H1 (cell line): Measurements from ENCODE around the gene HSPBAP1. TPM values are rescaled to one million over a fixed set of nuclear protein-coding genes. Genes with fewer than 3 reads are reported as not detected.

ENCODE experiments used
- RNF2 ChIP-seq: fragments of 200-900, 300-1000 bp; sonication (generic); IDR thresholded peaks from 2 replicates; pipeline ENCODE4 v1.7.1; 2016; ENCODE audit warnings: borderline replicate concordance, low read depth, mild to moderate bottlenecking, antibody characterized with exemption, low read length; ENCODE audit not compliant: poor library complexity, severe bottlenecking; ENCODE audit errors: missing control alignments
- YY1 ChIP-seq: IDR thresholded peaks from 2 replicates; pipeline ENCODE4 v1.6.1; 2011; ENCODE audit warnings: low read depth, mild to moderate bottlenecking, low read length
- polyA plus RNA-seq, 7 experiments: library from polyadenylated mRNA; depleted of rRNA in 3 of 7; stranded (reverse) in 5 of 7; unstranded in 2 of 7; fragments of >200 nt in 5 of 7; fragments of 200-250 nt in 2 of 7; gene quantifications; 1 replicate in 5 of 7; 2 replicates in 1 of 7; 4 replicates in 1 of 7; pipeline versions ENCODE4 v1.2.1 to v1.2.3, GENCODE V29; 2011 to 2013; ENCODE audit warnings: missing spikeins in 2 of 7, mixed read lengths in 2 of 7
- total RNA-seq: library from RNA; stranded (reverse); fragmentation: NEBNext Ultra II Directional; extraction: Animal tissue kit (Norgen Biotek cat#: 25700); gene quantifications from 2 replicates; pipeline ENCODE4 v1.2.1, GENCODE V29; 2021

HSPBAP1 gene
- total and polyA plus RNA-seq, 2 of the 8 experiments (the other 6 are each of a cell fraction or from before 2014, with no cell fraction given), result 7.5 to 8.3 TPM

DNA sequence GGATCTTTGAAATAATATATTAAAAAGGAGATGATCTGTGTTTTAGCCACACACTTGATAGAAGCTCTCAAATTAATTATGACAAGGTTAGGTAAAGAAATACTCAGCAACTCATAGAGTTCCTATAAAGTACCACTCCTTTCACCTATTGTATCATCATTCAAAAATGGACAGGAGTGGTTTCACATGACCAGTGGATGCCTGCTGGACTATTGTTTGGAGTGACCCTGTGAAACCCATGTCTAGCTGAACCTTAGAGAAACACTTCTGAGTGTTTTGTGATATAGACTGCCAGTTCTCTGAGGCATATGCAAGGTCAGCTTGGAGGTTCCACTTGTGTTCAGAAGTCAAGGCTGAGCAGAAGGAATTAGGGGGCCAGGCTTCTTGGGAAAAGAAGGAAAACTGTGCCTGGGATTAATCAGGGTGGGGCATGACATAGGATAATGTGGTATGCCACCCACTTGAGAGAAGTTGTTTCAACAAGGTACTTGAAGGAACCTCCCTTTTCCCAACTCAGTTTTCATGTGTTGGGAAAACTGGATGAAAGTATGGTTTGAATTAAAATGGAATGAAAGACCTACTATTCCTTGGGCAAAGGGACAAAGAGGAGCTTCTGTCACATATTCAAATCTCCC, 97.6 kb downstream of the HSPBAP1 start (continued):
- TF ChIP-seq RNF2, result no peak
- TF ChIP-seq YY1, result no peak
